Fibroblast of pulmonary artery (primary cell): ENCODE measurements around the gene SYT13.

ENCODE experiments used
- DNase-seq: peaks from one replicate; pipeline ENCODE4 v3.0.0-alpha.2; 2010; ENCODE audit warnings: low read depth
- H3K4me3 ChIP-seq: replicated peaks from 2 replicates; pipeline ENCODE4 v1.5.1; 2011; ENCODE audit warnings: low read depth, mild to moderate bottlenecking, control low read depth, low read length, moderate library complexity
- CTCF ChIP-seq: IDR thresholded peaks from 2 replicates; pipeline ENCODE4 v1.5.1; 2011; ENCODE audit warnings: mild to moderate bottlenecking, control low read depth, low read length, inconsistent platforms; ENCODE audit errors: missing control alignments

The SYT13 gene

GRCh38 chr11:45262900-45263299 lies 23.2 kb downstream of the SYT13 start:
- no peak for DNase-seq
- no peak for TF ChIP-seq CTCF
- H3K4me3 ChIP-seq, result no peak overlapping the region

GRCh38 chr11:45260071-45260470 lies 26.1 kb downstream of the SYT13 start:
- no peak for DNase-seq
- no peak for TF ChIP-seq CTCF
- no peak overlapping the region for H3K4me3 ChIP-seq

GRCh38 chr11:45259592-45259991 lies 26.5 kb downstream of the SYT13 start:
- no peak overlapping the region for H3K4me3 ChIP-seq
- TF ChIP-seq CTCF, result no peak
- DNase-seq, result no peak

- no peak for TF ChIP-seq CTCF
- no peak overlapping the region for H3K4me3 ChIP-seq
- DNase-seq, result no peak
Measured at GRCh38 chr11:45258982-45259530, 27.1 kb downstream of the SYT13 start.

- H3K4me3 ChIP-seq, result no peak overlapping the region
- TF ChIP-seq CTCF, result no peak
- no peak for DNase-seq
Measured at GRCh38 chr11:45254070-45254469, 32.1 kb downstream of the SYT13 start.

GRCh38 chr11:45253640-45254039 lies 32.5 kb downstream of the SYT13 start:
- TF ChIP-seq CTCF, result no peak
- no peak for DNase-seq
- H3K4me3 ChIP-seq, result no peak overlapping the region

- no peak for DNase-seq
- H3K4me3 ChIP-seq, result no peak overlapping the region
- no peak for TF ChIP-seq CTCF
Measured at GRCh38 chr11:45252877-45253276, 33.3 kb downstream of the SYT13 start.
